RPMI7951 (cell line): Measurements from ENCODE around the gene MYCBPAP. TPM values are rescaled to one million over a fixed set of nuclear protein-coding genes. Genes with fewer than 3 reads are reported as not detected.

ENCODE experiments used
- DNase-seq: peaks from one replicate; pipeline ENCODE4 v3.0.0-alpha.2; 2012; ENCODE audit warnings: low read depth
- total RNA-seq: library from RNA; depleted of rRNA; stranded (reverse); fragments of >200 nt; shearing (Covaris generic); gene quantifications from 2 replicates; pipeline ENCODE4 v1.2.3, GENCODE V29; 2014; rRNA removed

MYCBPAP gene
- total RNA-seq: 0.29 TPM in 1 of 2 replicates, not detected in the other

- peak; percentile 70 for DNase-seq
These were observed at the start of gene MYCBPAP for GRCh38 chr17:50507871-50508572. Gene MYCBPAP, plus strand, starts transcription at chr17:50508439. Its CDS starts 236 bp downstream, at chr17:50508675.

GRCh38 chr17:50458701-50459676 is 49.2 kb upstream of the MYCBPAP start:
- DNase-seq: peak; percentile 16

- no peak for DNase-seq
These were observed 48.5 kb upstream of the MYCBPAP start for GRCh38 chr17:50459756-50460155.

- DNase-seq: no peak
These were observed 47.3 kb upstream of the MYCBPAP start for GRCh38 chr17:50460831-50461526.

- no peak for DNase-seq
These were observed 46.6 kb upstream of the MYCBPAP start for GRCh38 chr17:50461550-50462132.

- no peak for DNase-seq
These were observed 45.8 kb upstream of the MYCBPAP start for GRCh38 chr17:50462446-50462845.

- no peak for DNase-seq
These were observed 44.1 kb upstream of the MYCBPAP start for GRCh38 chr17:50464121-50464520.

- DNase-seq: no peak
These were observed 43.5 kb upstream of the MYCBPAP start for GRCh38 chr17:50464736-50465135.

GRCh38 chr17:50465171-50465570 is 43.1 kb upstream of the MYCBPAP start:
- no peak for DNase-seq

GRCh38 chr17:50465635-50466034 is 42.6 kb upstream of the MYCBPAP start:
- no peak for DNase-seq

- no peak for DNase-seq
These were observed 41.7 kb upstream of the MYCBPAP start for GRCh38 chr17:50466371-50467113.

GRCh38 chr17:50467114-50467854 is 41.0 kb upstream of the MYCBPAP start:
- no peak for DNase-seq

GRCh38 chr17:50467855-50468303 is 40.4 kb upstream of the MYCBPAP start:
- DNase-seq: no peak

- no peak for DNase-seq
These were observed 39.7 kb upstream of the MYCBPAP start, which contains the start of gene CHAD for GRCh38 chr17:50468304-50469207. Gene CHAD, minus strand, starts transcription at chr17:50468880. Its CDS starts 67 bp downstream, at chr17:50468813.

GRCh38 chr17:50469208-50469605 is 39.0 kb upstream of the MYCBPAP start:
- DNase-seq: no peak

GRCh38 chr17:50469671-50470305 is 38.5 kb upstream of the MYCBPAP start:
- DNase-seq: no peak

GRCh38 chr17:50470426-50470825 is 37.8 kb upstream of the MYCBPAP start:
- no peak for DNase-seq
